Body of pancreas (tissue), 4 donors: Measurements from ENCODE around the gene RPS6KA2.

Experiments
- CTCF ChIP-seq, 7 experiments: fragments of 450-650 bp in 4 of 7; fragments of 200-600 bp in 3 of 7; sonication (generic) in 3 of 7; IDR thresholded peaks; one replicate each; pipeline ENCODE4 v1.5.1; 2016 to 2019; ENCODE audit warnings: antibody characterized with exemption in 7 of 7
- POLR2A ChIP-seq, 3 donors: fragments of 450-650 bp; IDR thresholded peaks; one replicate each; pipeline ENCODE4 v1.6.1; 2016; ENCODE audit warnings: antibody characterized with exemption in 3 of 3, mild to moderate bottlenecking in 2 of 3

GRCh38 chr6:166592821-166593220, 34.2 kb downstream of the RPS6KA2 start:
- TF ChIP-seq CTCF (IDR thresholded peaks at IDR 0.05) (no peak), POLR2A (IDR thresholded peaks at IDR 0.05) (no peak)
